HG02885 (cell line): ENCODE results near the gene NXPE3.

Source experiments
- ATAC-seq: cut with Tn5 transposase; IDR thresholded peaks from one replicate; pipeline ENCODE4 v1.9.1; 2021; ENCODE audit warnings: mild to moderate bottlenecking; ENCODE audit not compliant: unreplicated experiment, poor library complexity

NXPE3 gene

GRCh38 chr3:101867996-101868395, 89.0 kb downstream of the NXPE3 start:
- no peak for ATAC-seq

GRCh38 chr3:101868534-101869464, 89.8 kb downstream of the NXPE3 start:
- no peak for ATAC-seq

GRCh38 chr3:101870138-101870537, 91.1 kb downstream of the NXPE3 start:
- ATAC-seq, result no peak

GRCh38 chr3:101873619-101874018, 94.6 kb downstream of the NXPE3 start:
- ATAC-seq, result no peak

GRCh38 chr3:101876142-101876541, 97.1 kb downstream of the NXPE3 start:
- ATAC-seq, result no peak
